GM19238 (cell line): ENCODE results near the gene RNF115.

Experiments used
- DNase-seq: peaks from one replicate; pipeline ENCODE4 v3.0.0; 2011; ENCODE audit warnings: low spot score; ENCODE audit not compliant: insufficient read length

The RNF115 gene

GRCh38 chr1:145702052-145702451, 121.8 kb downstream of the RNF115 start:
- no peak for DNase-seq

GRCh38 chr1:145701306-145701862, 122.5 kb downstream of the RNF115 start:
- DNase-seq = no peak

GRCh38 chr1:145696630-145696960, 127.3 kb downstream of the RNF115 start:
- DNase-seq = no peak

GRCh38 chr1:145695821-145696629, 127.9 kb downstream of the RNF115 start:
- DNase-seq = no peak

GRCh38 chr1:145692785-145693443, 131.0 kb downstream of the RNF115 start:
- no peak for DNase-seq

- peak; percentile 37 for DNase-seq
These were observed 133.0 kb downstream of the RNF115 start for GRCh38 chr1:145690587-145691558.

GRCh38 chr1:145689922-145690321, 134.0 kb downstream of the RNF115 start:
- DNase-seq = no peak

- DNase-seq = no peak
These were observed 135.0 kb downstream of the RNF115 start for GRCh38 chr1:145688924-145689323.
